NCI-H345 treated with DMSO at 0.1 percent for 48 hours (cell line): Measurements from ENCODE around the gene LINGO3.

Experiments used
- DNase-seq: peaks from one replicate; lab custom pipeline; 2025; ENCODE audit not compliant: unreplicated experiment; lab: John Stamatoyannopoulos, UW

LINGO3 gene

DNA sequence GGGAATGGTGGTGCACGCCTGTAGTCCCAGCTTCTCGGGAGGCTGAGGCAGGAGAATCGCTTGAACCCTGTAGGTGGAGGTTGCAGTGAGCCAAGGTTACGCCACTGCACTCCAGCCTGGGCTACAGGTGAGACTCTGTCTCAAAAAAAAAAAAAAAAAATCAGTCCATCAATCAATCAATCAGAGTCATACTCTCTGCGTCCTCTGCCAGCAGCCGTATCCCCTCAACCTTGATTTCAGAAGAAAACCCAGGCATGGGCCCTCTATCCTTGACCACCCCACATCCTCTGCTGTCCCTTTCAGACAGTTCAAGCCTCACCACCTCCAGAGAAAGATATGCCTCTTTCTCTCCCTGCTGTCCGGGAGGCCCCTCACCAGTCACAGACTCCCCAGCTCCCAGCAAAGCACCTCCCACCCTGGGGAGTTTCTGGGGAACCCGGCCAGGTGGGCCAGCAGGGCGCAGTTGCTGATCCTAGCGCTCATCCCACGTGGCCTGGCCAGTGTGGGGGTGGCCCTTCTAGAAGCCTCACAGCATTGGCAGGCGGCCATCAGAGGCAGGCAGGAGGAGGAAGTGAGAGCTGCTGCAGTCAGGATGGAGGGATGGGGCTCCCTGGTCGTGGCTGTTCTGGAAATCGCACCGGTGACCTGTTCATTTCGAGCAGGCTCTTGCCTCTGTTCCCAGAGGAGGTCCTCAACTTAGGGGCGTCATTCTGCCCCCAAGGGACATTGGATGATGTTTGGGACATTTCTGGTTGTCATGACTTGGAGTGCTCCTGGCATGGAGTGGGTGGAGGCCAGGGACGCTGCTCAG lies 41.6 kb downstream of the LINGO3 start:
- DNase-seq = no peak

GRCh38 chr19:2261438-2262172 lies 46.3 kb downstream of the LINGO3 start:
- DNase-seq = no peak

DNA sequence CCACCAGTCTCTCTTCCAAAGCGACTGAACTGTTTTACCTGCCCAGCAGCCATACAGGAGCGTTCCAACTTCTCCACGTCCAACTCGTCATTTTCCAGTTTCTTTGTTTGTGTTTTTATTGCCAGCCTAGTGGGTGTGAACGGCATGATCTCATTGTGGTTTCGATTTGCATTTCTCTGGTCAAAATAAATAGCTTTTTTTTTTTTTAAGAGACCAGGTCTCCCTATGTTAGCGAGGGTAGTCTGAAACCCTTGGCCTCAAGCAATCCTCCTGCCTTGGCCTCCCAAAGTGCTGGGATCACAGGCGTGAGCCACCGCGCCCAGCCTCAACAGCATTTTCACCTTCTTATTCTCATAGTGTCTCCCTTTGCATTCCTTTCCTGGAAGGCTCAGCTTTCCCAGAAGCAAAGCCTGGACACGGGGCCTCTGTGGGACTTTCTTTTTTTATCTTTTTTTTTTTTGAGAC lies 47.6 kb downstream of the LINGO3 start:
- DNase-seq = no peak

DNA sequence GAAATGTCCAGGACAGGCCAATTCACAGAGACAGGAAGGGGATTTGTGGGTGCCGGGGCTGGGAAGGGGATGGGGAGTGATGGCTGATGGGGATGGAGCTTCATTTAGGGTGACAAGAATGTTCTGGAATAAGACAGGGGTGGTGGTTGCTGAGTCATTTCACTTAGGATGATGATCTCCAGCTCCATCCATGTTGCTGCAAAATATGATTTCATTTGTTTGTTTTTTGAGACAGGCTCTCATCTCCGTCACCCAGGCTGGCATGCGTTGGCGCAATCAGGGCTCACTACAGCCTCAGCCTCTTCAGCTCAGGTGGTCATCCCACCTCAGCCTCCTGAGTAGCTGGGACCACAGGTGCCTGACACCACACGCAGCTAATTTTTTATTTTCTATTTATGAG lies 48.6 kb downstream of the LINGO3 start:
- DNase-seq = no peak
